Activated CD4-positive, alpha-beta memory T cell treated with anti-CD3 and anti-CD28 coated beads for 36 hours (primary cell): ENCODE measurements around the gene DHRS3. TPM values are rescaled to one million over a fixed set of nuclear protein-coding genes. Genes with fewer than 3 reads are reported as not detected.
"Not testable (repeated sequence)": the region's sequence is repeated elsewhere in the genome, so short reads cannot be mapped to it uniquely, and the experiment has no call there.

ENCODE experiments used
- CTCF ChIA-PET: fragments of 350-600 bp; sonication (Branson Sonifier 250); formaldehyde crosslinking; loops from one replicate; lab custom pipeline; 2021; ENCODE audit warnings: antibody characterized with exemption, inconsistent platforms; lab: Charles Lee
- POLR2A ChIA-PET: fragments of 350-600 bp; sonication (Branson Sonifier 250); formaldehyde crosslinking; loops from one replicate; lab custom pipeline; 2021; ENCODE audit warnings: antibody characterized with exemption; lab: Charles Lee
- DNase-seq: peaks from one replicate; pipeline ENCODE4 v3.0.0-alpha.2; 2020
- H3K27ac Mint-ChIP-seq: one replicate; pipeline ENCODE4 v1.8.0; 2021; ENCODE audit warnings: mixed read lengths
- H3K27me3 Mint-ChIP-seq: one replicate; pipeline ENCODE4 v1.8.0; 2021; ENCODE audit warnings: mixed read lengths
- H3K36me3 Mint-ChIP-seq: one replicate; pipeline ENCODE4 v1.8.0; 2021; ENCODE audit warnings: mixed read lengths
- H3K4me1 Mint-ChIP-seq: one replicate; pipeline ENCODE4 v1.8.0; 2021; ENCODE audit warnings: low read depth, mixed read lengths
- H3K4me3 Mint-ChIP-seq: one replicate; pipeline ENCODE4 v1.8.0; 2021; ENCODE audit warnings: mild to moderate bottlenecking, mixed read lengths
- H3K9me3 Mint-ChIP-seq: one replicate; pipeline ENCODE4 v1.8.0; 2021; ENCODE audit warnings: mixed read lengths
- intact Hi-C: fragments of 100-400 bp; cut with micrococcal nuclease; formaldehyde crosslinking; loops from one replicate; pipeline ENCODE4 v1.15.1; 2023
- total RNA-seq, 2 experiments: library from RNA; stranded (reverse); gene quantifications; one replicate each; pipeline ENCODE4 v1.2.3, GENCODE V29; 2021

DHRS3 gene
- total RNA-seq, 2 experiments from 2014 or later = 57.6 to 58.8 TPM

GRCh38 chr1:12543740-12544154 is 74.3 kb downstream of the DHRS3 start:
- no peak overlapping the region for H3K27ac Mint-ChIP-seq
- no peak for DNase-seq
- CTCF ChIA-PET = no interaction called here
- POLR2A ChIA-PET = no interaction called here
- H3K4me3 Mint-ChIP-seq = no peak overlapping the region
- no peaks in the 10 kb centered on the region for H3K9me3 Mint-ChIP-seq
- intact Hi-C loops = no loop called here
- H3K27me3 Mint-ChIP-seq = peaks cover 10% of the 10 kb centered on the region
- H3K36me3 Mint-ChIP-seq = no peaks in the 10 kb centered on the region
- H3K4me1 Mint-ChIP-seq = peaks cover 3% of the 10 kb centered on the region

- POLR2A ChIA-PET = no interaction called here
These were observed 75.1 kb downstream of the DHRS3 start for GRCh38 chr1:12542616-12543592.

GRCh38 chr1:12542138-12542465 is 75.9 kb downstream of the DHRS3 start:
- Mint-ChIP-seq H3K4me1 (peaks cover 3% of the 10 kb centered on the region), H3K4me3 (no peak overlapping the region), H3K9me3 (peaks cover 1% of the 10 kb centered on the region), H3K36me3 (peaks cover 7% of the 10 kb centered on the region), H3K27me3 (peaks cover 10% of the 10 kb centered on the region), H3K27ac (no peak overlapping the region)
- intact Hi-C loops = no loop called here
- ChIA-PET CTCF (no interaction called here), POLR2A (no interaction called here)
- no peak for DNase-seq

More at GRCh38 chr1:12542616-12543592, 75.1 kb downstream of the DHRS3 start:
- H3K9me3 Mint-ChIP-seq = no peaks in the 10 kb centered on the region
- CTCF ChIA-PET = no interaction called here
- DNase-seq = no peak
- H3K36me3 Mint-ChIP-seq = no peaks in the 10 kb centered on the region
- intact Hi-C loops = no loop called here
- no peak overlapping the region for H3K27ac Mint-ChIP-seq
- peaks cover 3% of the 10 kb centered on the region for H3K4me1 Mint-ChIP-seq
- no peak overlapping the region for H3K4me3 Mint-ChIP-seq
- H3K27me3 Mint-ChIP-seq = peaks cover 10% of the 10 kb centered on the region

- POLR2A ChIA-PET = interaction anchor here (1.0 kb wide), 1 partner anchor 76 kb away, joined by 3 read pairs; the partner anchor contains the start of gene DHRS3
- Mint-ChIP-seq H3K4me3 (no peak overlapping the region), H3K27me3 (peaks cover 10% of the 10 kb centered on the region), H3K9me3 (peaks cover 3% of the 10 kb centered on the region), H3K36me3 (peaks cover 9% of the 10 kb centered on the region), H3K4me1 (peaks cover 5% of the 10 kb centered on the region), H3K27ac (no peak overlapping the region)
- DNase-seq = no peak
- intact Hi-C loops = no loop called here
- CTCF ChIA-PET = no interaction called here
These were observed 76.5 kb downstream of the DHRS3 start for GRCh38 chr1:12541274-12542137.

GRCh38 chr1:12540580-12541273 is 77.3 kb downstream of the DHRS3 start:
- peaks cover 7% of the 10 kb centered on the region for H3K4me1 Mint-ChIP-seq
- intact Hi-C loops = no loop called here
- peaks cover 10% of the 10 kb centered on the region for H3K9me3 Mint-ChIP-seq
- H3K4me3 Mint-ChIP-seq = no peak overlapping the region
- POLR2A ChIA-PET = interaction anchor here (1.0 kb wide), 1 partner anchor 77 kb away, joined by 3 read pairs; the partner anchor contains the start of gene DHRS3
- no peak for DNase-seq
- H3K36me3 Mint-ChIP-seq = peaks cover 15% of the 10 kb centered on the region
- no peak overlapping the region for H3K27ac Mint-ChIP-seq
- peaks cover 10% of the 10 kb centered on the region for H3K27me3 Mint-ChIP-seq
- CTCF ChIA-PET = no interaction called here

GRCh38 chr1:12539705-12540579 is 78.1 kb downstream of the DHRS3 start:
- POLR2A ChIA-PET = no interaction called here
- peaks cover 20% of the 10 kb centered on the region for H3K36me3 Mint-ChIP-seq
- intact Hi-C loops = no loop called here
- peaks cover 5% of the 10 kb centered on the region for H3K4me1 Mint-ChIP-seq
- no peak for DNase-seq
- CTCF ChIA-PET = interaction anchor here (0.7 kb wide), 1 partner anchor 119 kb away, joined by 3 read pairs; no protein-coding TSS in a partner anchor
- no peak overlapping the region for H3K4me3 Mint-ChIP-seq
- no peak overlapping the region for H3K27ac Mint-ChIP-seq
- H3K9me3 Mint-ChIP-seq = peaks cover 14% of the 10 kb centered on the region
- peaks cover 8% of the 10 kb centered on the region for H3K27me3 Mint-ChIP-seq

- DNase-seq = no peak
- Mint-ChIP-seq H3K27me3 (peaks cover 4% of the 10 kb centered on the region), H3K27ac (no peak overlapping the region), H3K4me1 (peaks cover 4% of the 10 kb centered on the region), H3K4me3 (no peak overlapping the region), H3K9me3 (peaks cover 14% of the 10 kb centered on the region), H3K36me3 (peaks cover 20% of the 10 kb centered on the region)
- ChIA-PET CTCF (interaction anchor here (0.6 kb wide), 1 partner anchor 120 kb away, joined by 4 read pairs; no protein-coding TSS in a partner anchor), POLR2A (no interaction called here)
- intact Hi-C loops = no loop called here
These were observed 78.7 kb downstream of the DHRS3 start for GRCh38 chr1:12539320-12539704.

GRCh38 chr1:12538536-12538935 is 79.5 kb downstream of the DHRS3 start:
- POLR2A ChIA-PET, DNase-seq, H3K4me1 Mint-ChIP-seq, H3K27ac Mint-ChIP-seq, H3K4me3 Mint-ChIP-seq, intact Hi-C loops, CTCF ChIA-PET, H3K27me3 Mint-ChIP-seq: not testable (repeated sequence)
- Mint-ChIP-seq H3K36me3 (peaks cover 20% of the 10 kb centered on the region), H3K9me3 (peaks cover 14% of the 10 kb centered on the region)

- no peaks in the 10 kb centered on the region for H3K27me3 Mint-ChIP-seq
- ChIA-PET POLR2A (interaction anchor here (0.7 kb wide), 1 partner anchor 82 kb away, joined by 3 read pairs; no protein-coding TSS in a partner anchor), CTCF (no interaction called here)
- H3K36me3 Mint-ChIP-seq = peaks cover 20% of the 10 kb centered on the region
- no peak overlapping the region for H3K27ac Mint-ChIP-seq
- H3K9me3 Mint-ChIP-seq = peaks cover 14% of the 10 kb centered on the region
- H3K4me1 Mint-ChIP-seq = peaks cover 6% of the 10 kb centered on the region
- no peak overlapping the region for H3K4me3 Mint-ChIP-seq
- intact Hi-C loops = no loop called here
- no peak for DNase-seq
These were observed 80.0 kb downstream of the DHRS3 start for GRCh38 chr1:12537906-12538461.

- peaks cover 6% of the 10 kb centered on the region for H3K4me1 Mint-ChIP-seq
- no peak overlapping the region for H3K4me3 Mint-ChIP-seq
- peaks cover 14% of the 10 kb centered on the region for H3K9me3 Mint-ChIP-seq
- no peak overlapping the region for H3K27ac Mint-ChIP-seq
- DNase-seq = no peak
- intact Hi-C loops = no loop called here
- H3K36me3 Mint-ChIP-seq = peaks cover 20% of the 10 kb centered on the region
- H3K27me3 Mint-ChIP-seq = no peaks in the 10 kb centered on the region
- POLR2A ChIA-PET = interaction anchor here (0.7 kb wide), 1 partner anchor 81 kb away, joined by 3 read pairs; no protein-coding TSS in a partner anchor
- CTCF ChIA-PET = no interaction called here
These were observed 80.7 kb downstream of the DHRS3 start for GRCh38 chr1:12537294-12537693.
